Rectal smooth muscle tissue (tissue), 1 donor: ENCODE measurements around the gene DHRS9.
"Not testable (repeated sequence)": the region's sequence is repeated elsewhere in the genome, so short reads cannot be mapped to it uniquely, and the experiment has no call there.

ENCODE experiments used
- H3K27ac ChIP-seq: one replicate; pipeline ENCODE4 v1.7.0; 2013; ENCODE audit warnings: low read depth, low read length, inconsistent platforms
- H3K27me3 ChIP-seq: one replicate; pipeline ENCODE4 v1.7.0; 2013; ENCODE audit warnings: low read length; ENCODE audit not compliant: control insufficient read depth, insufficient read depth
- H3K36me3 ChIP-seq: one replicate; pipeline ENCODE4 v1.7.0; 2013; ENCODE audit warnings: low read length; ENCODE audit not compliant: control insufficient read depth, insufficient read depth
- H3K4me1 ChIP-seq: one replicate; pipeline ENCODE4 v1.7.0; 2013; ENCODE audit warnings: low read length; ENCODE audit not compliant: control insufficient read depth, insufficient read depth
- H3K4me3 ChIP-seq: one replicate; pipeline ENCODE4 v1.7.0; 2013; ENCODE audit warnings: low read length
- H3K9ac ChIP-seq: one replicate; pipeline ENCODE4 v1.7.0; 2013; ENCODE audit warnings: low read length

The DHRS9 gene

DNA sequence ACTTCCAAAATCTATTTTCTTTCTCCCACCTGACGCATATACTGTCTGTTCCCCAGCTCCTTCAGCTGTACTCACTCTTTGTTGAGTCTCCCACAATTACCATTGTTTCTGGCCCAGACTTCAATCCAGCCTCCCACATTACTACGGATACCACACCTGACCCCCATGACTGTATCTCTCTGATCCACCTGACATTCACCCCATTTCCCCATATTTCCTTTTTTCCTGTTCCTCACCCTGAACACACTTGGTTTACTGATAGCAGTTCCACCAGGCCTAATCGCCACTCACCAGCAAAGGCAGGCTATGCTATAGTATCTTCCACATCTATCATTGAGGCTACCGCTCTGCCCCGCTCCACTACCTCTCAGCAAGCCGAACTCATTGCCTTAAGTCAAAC, 64.9 kb downstream of the DHRS9 start:
- H3K9ac ChIP-seq, H3K4me3 ChIP-seq, H3K36me3 ChIP-seq, H3K4me1 ChIP-seq, H3K27ac ChIP-seq, H3K27me3 ChIP-seq: not testable (repeated sequence)

DNA sequence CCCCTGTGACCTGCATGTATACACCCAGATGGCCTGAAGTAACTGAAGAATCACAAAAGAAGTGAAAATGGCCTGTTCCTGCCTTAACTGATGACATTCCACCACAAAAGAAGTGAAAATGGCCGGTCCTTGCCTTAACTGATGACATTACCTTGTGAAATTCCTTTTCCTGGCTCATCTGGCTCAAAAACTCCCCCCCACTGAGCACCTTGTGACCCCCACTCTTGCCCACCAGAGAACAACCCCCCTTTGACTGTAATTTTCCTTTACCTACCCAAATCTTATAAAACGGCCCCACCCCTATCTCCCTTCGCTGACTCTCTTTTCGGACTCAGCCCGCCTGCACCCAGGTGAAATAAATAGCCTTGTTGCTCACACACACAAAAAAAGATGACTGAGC, 67.1 kb downstream of the DHRS9 start:
- not testable (repeated sequence) for H3K4me3 ChIP-seq, H3K9ac ChIP-seq, H3K27me3 ChIP-seq, H3K36me3 ChIP-seq, H3K4me1 ChIP-seq, H3K27ac ChIP-seq

DNA sequence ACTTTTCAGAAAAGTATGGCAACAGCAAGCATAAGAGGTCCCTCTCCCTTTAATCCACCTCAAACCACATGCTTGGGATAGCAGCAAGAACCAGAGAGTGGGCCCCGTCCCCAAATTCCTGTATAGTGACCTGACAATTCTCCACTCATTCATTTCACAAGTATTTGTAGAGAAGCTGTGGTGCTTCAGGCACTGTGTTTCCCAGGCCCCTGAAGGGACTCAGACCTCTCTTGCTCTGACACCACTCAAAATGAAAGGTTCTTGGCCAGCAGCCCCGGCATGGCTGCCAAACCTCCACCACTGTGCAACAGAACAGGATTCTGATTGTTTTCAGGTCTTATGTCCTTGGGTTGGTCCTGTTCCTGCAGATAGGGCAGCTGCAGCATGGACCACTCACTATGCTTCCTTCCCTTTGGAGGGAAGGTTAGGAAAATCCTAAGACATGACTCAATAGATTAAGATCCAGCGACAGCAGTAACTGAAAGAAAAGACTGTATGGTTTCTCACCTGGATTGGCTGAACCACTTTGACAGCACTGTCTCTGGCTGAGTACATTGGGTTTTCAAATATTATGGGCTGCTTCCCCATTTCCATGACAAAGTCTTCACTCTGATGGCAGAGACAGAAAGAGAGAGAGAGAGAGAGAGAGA, 67.6 kb downstream of the DHRS9 start:
- Histone ChIP-seq H3K36me3 (no peaks in the 10 kb centered on the region), H3K4me1 (no peaks in the 10 kb centered on the region), H3K27me3 (no peaks in the 10 kb centered on the region), H3K9ac (no peak overlapping the region), H3K4me3 (no peak overlapping the region), H3K27ac (no peak overlapping the region)

GRCh38 chr2:169137924-169138323, 68.6 kb downstream of the DHRS9 start:
- H3K27me3 ChIP-seq, result no peaks in the 10 kb centered on the region
- no peak overlapping the region for H3K27ac ChIP-seq
- H3K36me3 ChIP-seq, result no peaks in the 10 kb centered on the region
- no peak overlapping the region for H3K4me3 ChIP-seq
- no peak overlapping the region for H3K9ac ChIP-seq
- no peaks in the 10 kb centered on the region for H3K4me1 ChIP-seq

DNA sequence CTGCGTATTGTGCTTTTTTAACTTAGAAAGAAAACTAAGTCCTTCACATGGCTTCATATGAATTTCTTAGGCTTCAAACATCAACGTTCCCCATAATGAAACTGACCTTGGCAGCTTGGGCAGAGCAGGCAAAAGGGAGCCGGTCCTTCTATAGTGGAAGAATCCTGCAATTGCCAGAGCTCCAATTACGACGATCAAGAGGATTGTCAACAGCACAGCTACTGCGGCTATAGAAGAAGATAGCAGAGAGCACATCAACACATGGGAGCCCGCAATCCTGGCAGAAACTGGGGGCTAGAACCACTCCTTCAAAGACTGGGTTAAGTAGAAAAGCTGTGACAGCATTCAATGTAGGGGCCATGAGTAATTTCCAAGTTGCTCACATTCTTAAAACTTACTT, 69.8 kb downstream of the DHRS9 start:
- Histone ChIP-seq H3K4me3 (no peak overlapping the region), H3K9ac (no peak overlapping the region), H3K36me3 (no peaks in the 10 kb centered on the region), H3K27ac (no peak overlapping the region), H3K4me1 (no peaks in the 10 kb centered on the region), H3K27me3 (no peaks in the 10 kb centered on the region)

DNA sequence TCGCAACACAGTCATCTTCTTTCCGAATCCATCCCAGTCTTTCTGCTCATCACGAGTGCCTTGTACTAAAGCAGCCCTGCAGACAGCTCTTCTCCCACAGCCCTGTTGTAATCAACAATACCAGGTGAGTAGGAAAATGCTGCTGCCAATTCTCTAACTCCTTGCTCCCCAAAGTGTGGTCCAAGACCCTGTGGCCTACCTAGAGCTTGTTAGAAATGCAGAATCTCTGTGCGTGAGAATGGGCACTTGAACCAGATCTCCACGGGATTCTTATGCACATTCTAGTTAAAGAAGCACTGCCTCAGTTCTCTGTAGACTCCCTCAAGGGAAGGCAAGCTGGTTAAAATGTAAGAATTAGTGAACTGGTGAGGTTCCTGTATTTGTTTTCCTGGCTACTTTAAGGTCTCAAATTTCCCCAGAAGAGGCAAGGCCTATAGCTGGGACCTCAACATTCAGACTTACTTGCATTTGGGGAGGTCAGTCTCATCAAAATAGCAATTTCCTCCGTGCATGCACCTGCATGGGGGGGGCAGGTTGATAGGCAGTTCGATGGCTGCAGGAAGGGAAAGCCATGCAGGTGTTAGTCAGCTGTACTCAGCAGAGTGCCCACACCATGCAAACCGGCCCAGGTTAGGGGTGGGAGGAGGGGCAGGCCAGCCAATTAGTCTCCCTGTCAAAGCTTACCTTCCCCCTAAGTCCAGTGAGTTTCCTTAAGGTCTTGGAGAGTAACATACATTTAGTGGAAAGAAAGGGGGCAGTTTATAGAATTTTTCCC, 70.8 kb downstream of the DHRS9 start:
- no peaks in the 10 kb centered on the region for H3K4me1 ChIP-seq
- H3K4me3 ChIP-seq, result no peak overlapping the region
- no peak overlapping the region for H3K9ac ChIP-seq
- no peaks in the 10 kb centered on the region for H3K27me3 ChIP-seq
- H3K36me3 ChIP-seq, result no peaks in the 10 kb centered on the region
- H3K27ac ChIP-seq, result no peak overlapping the region

GRCh38 chr2:169141713-169142352, 72.5 kb downstream of the DHRS9 start:
- H3K27ac ChIP-seq, result no peak overlapping the region
- H3K27me3 ChIP-seq, result no peaks in the 10 kb centered on the region
- H3K36me3 ChIP-seq, result no peaks in the 10 kb centered on the region
- no peak overlapping the region for H3K9ac ChIP-seq
- H3K4me3 ChIP-seq, result no peak overlapping the region
- H3K4me1 ChIP-seq, result no peaks in the 10 kb centered on the region

GRCh38 chr2:169143998-169144397, 74.6 kb downstream of the DHRS9 start:
- no peak overlapping the region for H3K4me3 ChIP-seq
- H3K9ac ChIP-seq, result no peak overlapping the region
- H3K36me3 ChIP-seq, result no peaks in the 10 kb centered on the region
- H3K4me1 ChIP-seq, result no peaks in the 10 kb centered on the region
- H3K27ac ChIP-seq, result no peak overlapping the region
- H3K27me3 ChIP-seq, result no peaks in the 10 kb centered on the region
